Transverse colon (tissue), 4 donors: ENCODE measurements around the gene UBE2O. TPM values are rescaled to one million over a fixed set of nuclear protein-coding genes. Genes with fewer than 3 reads are reported as not detected.
A peak's percentile ranks its signal among the peaks of the same experiment; 100 is the strongest.

ENCODE experiments used
- DNase-seq: peaks from one replicate; pipeline ENCODE4 v3.0.0-alpha.2; 2019
- H3K27ac ChIP-seq, 4 donors: fragments of 200-600 bp; sonication (generic); 2 replicates each; pipeline ENCODE4 v1.5.1; 2016 to 2018; ENCODE audit warnings: inconsistent platforms in 4 of 4
- H3K27me3 ChIP-seq: fragments of 200-600 bp; sonication (generic); 2 replicates; pipeline ENCODE4 v1.5.1; 2017; ENCODE audit warnings: inconsistent platforms
- H3K36me3 ChIP-seq, 4 donors: fragments of 200-600 bp; sonication (generic); 2 replicates each; pipeline ENCODE4 v1.5.1; 2017 to 2019; ENCODE audit warnings: inconsistent platforms in 4 of 4
- H3K4me1 ChIP-seq, 4 donors: fragments of 200-600 bp; sonication (generic); 2 replicates each; pipeline ENCODE4 v1.5.1; 2017 to 2020; ENCODE audit warnings: inconsistent platforms in 4 of 4
- H3K4me3 ChIP-seq, 4 donors: fragments of 200-600 bp; sonication (generic); 1 replicate in 1 of 4; 2 replicates in 3 of 4; pipeline versions ENCODE4 v1.5.1 to v1.6.1; 2017 to 2019; ENCODE audit warnings: inconsistent platforms in 4 of 4
- H3K9me3 ChIP-seq, 2 donors: fragments of 200-600 bp; sonication (generic); 2 replicates each; pipeline ENCODE4 v1.5.1; 2017 to 2019; ENCODE audit warnings: inconsistent platforms in 2 of 2
- EP300 ChIP-seq: sonication (generic); formaldehyde crosslinking; IDR thresholded peaks from one replicate; pipeline ENCODE4 v1.6.1; 2017; ENCODE audit warnings: antibody characterized with exemption, low read depth
- POLR2A ChIP-seq: fragments of 450-650 bp; IDR thresholded peaks from one replicate; pipeline ENCODE4 v1.6.1; 2016; ENCODE audit warnings: antibody characterized with exemption, mild to moderate bottlenecking, moderate library complexity
- POLR2AphosphoS5 ChIP-seq, 3 donors: sonication (generic); formaldehyde crosslinking; IDR thresholded peaks; one replicate each; pipeline ENCODE4 v1.6.1; 2016; ENCODE audit warnings: antibody characterized with exemption in 3 of 3
- WGBS, 2 donors: methylation state at CpG; one replicate each; pipeline ENCODE4 v1.1.5; 2018; ENCODE audit warnings: low coverage in 1 of 2; 5-methylcytosine and 5-hydroxymethylcytosine counted together
- in situ Hi-C, 4 donors: fragments of 200-750 bp; cut with MboI; loops; one replicate each; pipeline versions ENCODE4 v1.15.0 to v1.15.1; 2017; ENCODE audit warnings: low sequenced_read_pairs in 3 of 4, low pct_ligation_motif_present in 1 of 4, low pct_unique_long_range_greater_than_20kb in 1 of 4
- intact Hi-C: fragments of 100-400 bp; cut with DNase I; formaldehyde crosslinking; loops from one replicate; pipeline ENCODE4 v1.15.1; 2023; ENCODE audit warnings: low total_unique reads
- total RNA-seq, 4 donors: library from RNA; depleted of rRNA; stranded (reverse); fragments of >200 nt; gene quantifications; one replicate each; pipeline ENCODE4 v1.1.0, GENCODE V29; 2016
- TF ChIP-seq, protein P1 (sequence below), 5 experiments: fragments of 200-600 bp in 3 of 5; fragments of 450-650 bp in 2 of 5; sonication (generic) in 3 of 5; IDR thresholded peaks; 1 replicate in 2 of 5; 2 replicates in 3 of 5; pipeline ENCODE4 v1.5.1; 2016 to 2017; ENCODE audit warnings: antibody characterized with exemption in 5 of 5, inconsistent platforms in 3 of 5, mild to moderate bottlenecking in 2 of 5, moderate library complexity in 1 of 5

UBE2O gene
- total RNA-seq, 4 donors from 2014 or later = 9.8 to 28.8 (median 15.9) TPM

GRCh38 chr17:76368545-76368944 lies 84.4 kb downstream of the UBE2O start:
- WGBS, 2 donors = 86% methylated on average over 8 of the region's 11 CpGs; no CpG with 5 or more reads in 1 of the 2 donors
- DNase-seq = no peak
- H3K4me3 ChIP-seq = no peak overlapping the region
- H3K9me3 ChIP-seq = no peaks in the 10 kb centered on the region
- TF ChIP-seq, protein P1, sequence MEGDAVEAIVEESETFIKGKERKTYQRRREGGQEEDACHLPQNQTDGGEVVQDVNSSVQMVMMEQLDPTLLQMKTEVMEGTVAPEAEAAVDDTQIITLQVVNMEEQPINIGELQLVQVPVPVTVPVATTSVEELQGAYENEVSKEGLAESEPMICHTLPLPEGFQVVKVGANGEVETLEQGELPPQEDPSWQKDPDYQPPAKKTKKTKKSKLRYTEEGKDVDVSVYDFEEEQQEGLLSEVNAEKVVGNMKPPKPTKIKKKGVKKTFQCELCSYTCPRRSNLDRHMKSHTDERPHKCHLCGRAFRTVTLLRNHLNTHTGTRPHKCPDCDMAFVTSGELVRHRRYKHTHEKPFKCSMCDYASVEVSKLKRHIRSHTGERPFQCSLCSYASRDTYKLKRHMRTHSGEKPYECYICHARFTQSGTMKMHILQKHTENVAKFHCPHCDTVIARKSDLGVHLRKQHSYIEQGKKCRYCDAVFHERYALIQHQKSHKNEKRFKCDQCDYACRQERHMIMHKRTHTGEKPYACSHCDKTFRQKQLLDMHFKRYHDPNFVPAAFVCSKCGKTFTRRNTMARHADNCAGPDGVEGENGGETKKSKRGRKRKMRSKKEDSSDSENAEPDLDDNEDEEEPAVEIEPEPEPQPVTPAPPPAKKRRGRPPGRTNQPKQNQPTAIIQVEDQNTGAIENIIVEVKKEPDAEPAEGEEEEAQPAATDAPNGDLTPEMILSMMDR (IDR thresholded peaks at IDR 0.05) = no peak
- no peak for TF ChIP-seq POLR2AphosphoS5 (IDR thresholded peaks at IDR 0.05)
- no peak for TF ChIP-seq POLR2A
- no peak for TF ChIP-seq EP300
- no peak overlapping the region for H3K27ac ChIP-seq
- no peaks in the 10 kb centered on the region for H3K27me3 ChIP-seq
- in situ Hi-C loops = no loop called here
- no peaks in the 10 kb centered on the region for H3K36me3 ChIP-seq
- intact Hi-C loops = no loop called here
- H3K4me1 ChIP-seq = peaks cover 0 to 5% (median 0%) of the 10 kb centered on the region in 4 donors

GRCh38 chr17:76367642-76368041 lies 85.3 kb downstream of the UBE2O start:
- H3K27me3 ChIP-seq = no peaks in the 10 kb centered on the region
- H3K4me3 ChIP-seq = no peak overlapping the region
- H3K27ac ChIP-seq = no peak overlapping the region
- peaks cover 0 to 13% (median 0%) of the 10 kb centered on the region in 4 donors for H3K4me1 ChIP-seq
- intact Hi-C loops = no loop called here
- no peaks in the 10 kb centered on the region for H3K9me3 ChIP-seq
- in situ Hi-C loops = no loop called here
- no peaks in the 10 kb centered on the region for H3K36me3 ChIP-seq
- 0 to 59% methylated on average over 1 to 6 of the region's 6 CpGs for WGBS, 2 donors
- no peak for DNase-seq
- no peak for TF ChIP-seq POLR2AphosphoS5 (IDR thresholded peaks at IDR 0.05)
- no peak for TF ChIP-seq POLR2A
- no peak for TF ChIP-seq EP300

- no peak overlapping the region for H3K4me3 ChIP-seq
- no peak overlapping the region for H3K27ac ChIP-seq
- TF ChIP-seq POLR2A (no peak), POLR2AphosphoS5 (IDR thresholded peaks at IDR 0.05) (no peak), EP300 (no peak)
- TF ChIP-seq, protein P1 (IDR thresholded peaks at IDR 0.05) = no peak
- no peak for DNase-seq
- no peaks in the 10 kb centered on the region for H3K27me3 ChIP-seq
- intact Hi-C loops = no loop called here
- peaks cover 0 to 22% (median 1%) of the 10 kb centered on the region in 4 donors for H3K4me1 ChIP-seq
- 92% methylated on average over 2 of the region's 3 CpGs; no CpG with 5 or more reads in 1 of the 2 donors for WGBS, 2 donors
- in situ Hi-C loops = no loop called here
- no peaks in the 10 kb centered on the region for H3K9me3 ChIP-seq
- no peaks in the 10 kb centered on the region for H3K36me3 ChIP-seq
Observed at GRCh38 chr17:76366247-76366646, 86.7 kb downstream of the UBE2O start.

- in situ Hi-C loops = no loop called here
- H3K9me3 ChIP-seq = no peaks in the 10 kb centered on the region
- no peak for DNase-seq
- no peak overlapping the region for H3K27ac ChIP-seq
- no peaks in the 10 kb centered on the region for H3K36me3 ChIP-seq
- H3K4me1 ChIP-seq = peaks cover 0 to 18% (median 1%) of the 10 kb centered on the region in 4 donors
- WGBS, 2 donors = 46 to 75% methylated on average over 2 to 12 of the region's 12 CpGs
- intact Hi-C loops = no loop called here
- H3K4me3 ChIP-seq = no peak overlapping the region
- TF ChIP-seq POLR2A = no peak
- no peaks in the 10 kb centered on the region for H3K27me3 ChIP-seq
Observed at GRCh38 chr17:76365256-76365903, 87.6 kb downstream of the UBE2O start.

DNA sequence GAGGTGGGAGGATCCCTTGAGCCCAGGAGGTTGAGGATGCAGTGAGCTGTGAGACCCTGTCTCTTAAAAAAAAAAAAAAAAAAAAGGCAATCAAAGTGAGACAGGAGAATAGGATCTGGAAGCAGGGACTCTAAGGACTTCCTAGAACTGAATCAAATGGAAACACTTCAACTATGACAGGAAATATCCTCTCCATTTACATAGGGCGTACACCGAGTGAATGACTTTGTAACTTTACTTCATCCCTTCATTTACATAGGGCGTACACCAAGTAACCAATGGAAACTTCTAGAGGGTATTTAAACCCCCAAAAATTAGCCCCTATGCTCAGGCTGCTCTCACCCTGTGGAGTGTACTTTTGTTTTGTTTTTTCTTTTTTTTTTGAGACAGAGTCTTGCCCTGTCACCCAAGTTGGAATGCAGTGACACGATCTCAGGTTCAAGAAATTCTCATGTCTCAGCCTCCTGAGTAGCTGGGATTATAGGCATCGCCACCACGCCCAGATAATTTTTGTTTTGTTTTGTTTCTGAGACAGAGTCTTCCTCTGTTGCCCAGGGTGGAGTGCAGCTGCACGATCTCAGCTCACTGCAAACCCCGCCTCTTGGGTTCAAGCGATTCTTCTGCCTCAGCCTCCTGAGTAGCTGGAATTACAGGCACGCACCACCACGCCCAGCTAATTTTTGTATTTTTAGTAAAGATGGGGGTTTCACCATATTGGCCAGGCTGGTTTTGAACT lies 89.7 kb downstream of the UBE2O start:
- WGBS, 2 donors = 64 to 78% methylated on average over 6 to 11 of the region's 11 CpGs
- peak overlapping the region in 3 of 4 donors; percentile 8 to 45 (median 36) for H3K27ac ChIP-seq
- no peaks in the 10 kb centered on the region for H3K27me3 ChIP-seq
- in situ Hi-C loops (no loop called here), intact Hi-C loops (no loop called here)
- peaks cover 0 to 18% (median 1%) of the 10 kb centered on the region in 4 donors for H3K4me1 ChIP-seq
- no peak for DNase-seq
- no peaks in the 10 kb centered on the region for H3K9me3 ChIP-seq
- no peak overlapping the region for H3K4me3 ChIP-seq
- no peaks in the 10 kb centered on the region for H3K36me3 ChIP-seq
- TF ChIP-seq EP300 (no peak), POLR2AphosphoS5 (IDR thresholded peaks at IDR 0.05) (no peak), POLR2A (no peak)
- TF ChIP-seq, protein P1 (IDR thresholded peaks at IDR 0.05) = no peak
